Uterus (tissue), 2 donors: Measurements from ENCODE around the gene ZBTB46.

Source experiments
- POLR2A ChIP-seq, 2 donors: fragments of 450-650 bp; IDR thresholded peaks; one replicate each; pipeline ENCODE4 v1.6.1; 2016; ENCODE audit warnings: antibody characterized with exemption in 2 of 2, mild to moderate bottlenecking in 1 of 2, moderate library complexity in 1 of 2
- TF ChIP-seq, protein P1 (sequence below), 4 experiments: fragments of 200-600 bp in 2 of 4; fragments of 450-650 bp in 2 of 4; sonication (generic) in 2 of 4; IDR thresholded peaks; one replicate each; pipeline ENCODE4 v1.5.1; 2016 to 2019; ENCODE audit warnings: antibody characterized with exemption in 4 of 4, mild to moderate bottlenecking in 2 of 4, moderate library complexity in 1 of 4

DNA sequence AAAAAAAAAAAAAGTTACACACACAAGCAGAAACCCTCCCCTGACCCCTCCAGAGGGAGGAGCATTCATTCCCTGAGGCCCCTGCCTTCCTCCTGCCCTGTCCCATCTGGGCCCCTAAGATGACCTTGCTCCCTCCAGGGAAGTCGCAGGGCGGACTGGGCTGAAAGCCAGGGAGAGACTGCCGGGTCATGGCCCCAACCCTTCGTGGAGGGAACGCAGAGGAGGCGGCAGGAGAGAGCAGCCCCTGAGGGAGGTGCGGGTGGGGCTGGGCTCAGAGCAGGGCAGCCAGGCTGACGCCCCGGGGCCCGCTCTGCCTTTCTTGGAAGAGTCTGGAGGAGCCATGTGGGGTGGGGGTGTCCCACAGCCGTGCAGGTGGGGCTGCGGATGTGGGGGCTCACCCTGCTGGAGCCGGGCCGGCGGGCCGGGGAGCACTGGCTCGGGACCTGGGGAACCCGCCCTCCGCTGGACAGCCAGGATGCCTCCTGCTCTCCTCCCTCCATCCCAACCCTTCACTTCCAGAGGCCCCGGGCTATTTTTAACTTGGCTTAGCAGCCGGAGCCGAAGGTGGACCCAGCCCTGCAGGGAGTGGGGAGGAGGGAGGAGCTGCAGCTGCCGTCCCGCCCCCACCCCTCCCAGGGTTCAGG is 15.2 kb upstream of the ZBTB46 start:
- TF ChIP-seq, protein P1, sequence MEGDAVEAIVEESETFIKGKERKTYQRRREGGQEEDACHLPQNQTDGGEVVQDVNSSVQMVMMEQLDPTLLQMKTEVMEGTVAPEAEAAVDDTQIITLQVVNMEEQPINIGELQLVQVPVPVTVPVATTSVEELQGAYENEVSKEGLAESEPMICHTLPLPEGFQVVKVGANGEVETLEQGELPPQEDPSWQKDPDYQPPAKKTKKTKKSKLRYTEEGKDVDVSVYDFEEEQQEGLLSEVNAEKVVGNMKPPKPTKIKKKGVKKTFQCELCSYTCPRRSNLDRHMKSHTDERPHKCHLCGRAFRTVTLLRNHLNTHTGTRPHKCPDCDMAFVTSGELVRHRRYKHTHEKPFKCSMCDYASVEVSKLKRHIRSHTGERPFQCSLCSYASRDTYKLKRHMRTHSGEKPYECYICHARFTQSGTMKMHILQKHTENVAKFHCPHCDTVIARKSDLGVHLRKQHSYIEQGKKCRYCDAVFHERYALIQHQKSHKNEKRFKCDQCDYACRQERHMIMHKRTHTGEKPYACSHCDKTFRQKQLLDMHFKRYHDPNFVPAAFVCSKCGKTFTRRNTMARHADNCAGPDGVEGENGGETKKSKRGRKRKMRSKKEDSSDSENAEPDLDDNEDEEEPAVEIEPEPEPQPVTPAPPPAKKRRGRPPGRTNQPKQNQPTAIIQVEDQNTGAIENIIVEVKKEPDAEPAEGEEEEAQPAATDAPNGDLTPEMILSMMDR (IDR thresholded peaks at IDR 0.05): no peak
- no peak for TF ChIP-seq POLR2A (IDR thresholded peaks at IDR 0.05)
